Panc1 (cell line): ENCODE measurements around the gene DIPK1B.

Experiments used
- CTCF ChIP-seq: fragments of 450-650 bp; IDR thresholded peaks from 2 replicates; pipeline ENCODE4 v1.5.1; 2017; ENCODE audit warnings: mild to moderate bottlenecking
- REST ChIP-seq, 2 experiments: IDR thresholded peaks; 2 replicates each; pipeline ENCODE4 v1.6.1; 2011 to 2012; ENCODE audit warnings: low read depth in 2 of 2, control low read depth in 1 of 2, low read length in 1 of 2, mild to moderate bottlenecking in 1 of 2, moderate library complexity in 1 of 2; ENCODE audit not compliant: insufficient read depth in 1 of 2
- SIN3A ChIP-seq: IDR thresholded peaks from 2 replicates; pipeline ENCODE4 v1.6.1; 2012; ENCODE audit warnings: low read depth, mild to moderate bottlenecking, low read length, moderate library complexity, borderline replicate concordance; ENCODE audit not compliant: insufficient read depth

DNA sequence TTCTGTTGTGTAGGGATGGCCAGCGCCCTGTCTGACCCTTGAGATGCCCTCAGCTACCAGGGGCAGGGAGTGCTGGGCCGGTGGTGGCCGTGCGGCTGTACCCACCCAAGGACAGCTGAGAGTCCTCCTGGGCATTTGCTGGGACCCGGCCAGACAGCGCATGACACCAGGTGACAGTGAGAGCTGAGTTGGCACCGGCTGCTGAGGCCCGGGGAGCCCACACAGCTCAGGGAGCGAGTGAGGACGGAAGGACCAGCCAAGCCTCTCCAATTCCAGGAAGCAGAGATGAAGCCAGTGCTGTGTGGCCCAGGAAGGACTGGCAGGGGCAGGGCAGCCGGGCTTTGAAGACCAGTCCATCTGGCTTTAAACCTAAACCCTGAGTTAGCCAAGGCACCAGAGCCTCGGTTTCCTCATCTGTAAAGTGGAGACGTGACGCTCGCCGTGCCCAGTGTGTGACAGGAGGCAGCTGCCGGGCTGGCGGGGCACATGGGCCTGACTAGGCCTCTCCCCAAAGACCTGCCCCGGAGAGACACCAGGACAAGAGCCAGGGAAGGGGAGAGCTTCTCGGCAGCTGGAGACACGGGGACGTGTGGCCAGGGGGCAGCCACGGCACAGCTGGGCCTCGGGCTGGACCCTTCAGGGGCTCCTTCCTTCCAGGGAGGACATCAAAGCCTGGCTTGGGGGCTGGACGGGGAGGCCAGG, 22.1 kb upstream of the DIPK1B start:
- no peak for TF ChIP-seq REST (IDR thresholded peaks at IDR 0.05; ENCODE audit: insufficient read depth in 1 of 2, low read depth in 2 of 2, low read length in 1 of 2)
- TF ChIP-seq CTCF = no peak
- TF ChIP-seq SIN3A = no peak
